HG03469 (cell line): ENCODE data around the gene CNTROB.

Experiments
- ATAC-seq: cut with Tn5 transposase; IDR thresholded peaks from one replicate; pipeline ENCODE4 v1.9.1; 2021; ENCODE audit warnings: mild to moderate bottlenecking, moderate library complexity, moderate number of reproducible peaks; ENCODE audit not compliant: unreplicated experiment

Gene CNTROB

DNA sequence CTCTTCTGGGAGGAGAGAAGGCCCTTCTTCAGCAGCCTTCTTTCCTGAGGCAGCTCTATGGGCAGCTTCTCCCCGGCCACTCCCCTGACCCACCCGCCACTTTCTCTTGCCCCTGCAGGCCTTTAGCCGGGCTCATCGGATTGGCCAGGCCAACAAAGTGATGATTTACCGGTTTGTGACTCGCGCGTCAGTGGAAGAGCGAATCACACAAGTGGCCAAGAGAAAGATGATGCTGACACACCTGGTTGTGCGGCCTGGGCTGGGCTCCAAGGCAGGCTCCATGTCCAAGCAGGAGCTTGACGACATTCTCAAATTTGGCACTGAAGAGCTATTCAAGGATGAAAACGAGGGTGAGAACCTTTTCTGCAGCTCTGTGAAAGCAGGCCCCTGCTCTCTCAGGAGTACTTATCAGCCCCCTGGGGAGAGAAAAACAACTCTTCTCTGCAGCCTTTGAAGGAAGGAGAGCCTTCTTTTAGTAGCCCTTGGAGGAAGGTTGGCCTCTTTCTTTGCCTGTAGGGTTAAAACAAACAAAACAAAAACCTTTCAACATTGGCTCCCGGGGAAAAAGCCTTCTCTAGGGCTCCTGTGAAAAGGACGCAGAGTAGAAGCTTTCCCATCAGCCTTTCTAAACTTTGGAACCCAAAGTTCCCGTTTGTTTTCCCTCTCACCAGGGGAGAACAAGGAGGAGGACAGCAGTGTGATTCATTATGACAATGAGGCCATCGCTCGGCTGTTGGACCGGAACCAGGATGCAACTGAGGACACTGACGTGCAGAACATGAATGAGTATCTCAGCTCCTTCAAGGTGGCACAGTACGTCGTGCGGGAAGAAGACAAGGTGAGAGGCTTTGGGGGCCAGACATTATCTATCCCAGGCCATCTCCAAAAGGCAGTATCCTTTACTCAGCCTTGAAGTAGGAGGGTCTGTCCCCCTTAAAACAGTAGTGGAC, 28.6 kb upstream of the CNTROB start:
- no peak for ATAC-seq

DNA sequence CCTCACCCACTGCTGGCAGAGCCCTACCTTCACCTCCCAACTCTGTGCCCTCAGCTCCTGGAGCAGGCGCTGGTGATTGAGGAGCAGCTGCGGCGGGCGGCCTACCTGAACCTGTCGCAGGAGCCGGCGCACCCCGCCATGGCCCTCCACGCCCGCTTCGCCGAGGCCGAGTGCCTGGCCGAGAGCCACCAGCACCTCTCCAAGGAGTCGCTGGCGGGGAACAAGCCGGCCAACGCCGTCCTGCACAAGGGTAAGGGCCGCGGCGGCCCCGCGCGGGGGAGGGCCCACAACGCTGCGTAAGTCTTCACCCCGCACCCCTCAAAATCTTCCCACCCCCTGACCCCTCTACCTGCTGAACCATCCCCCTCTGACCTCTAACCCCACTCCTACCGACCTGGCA, 22.9 kb upstream of the CNTROB start:
- ATAC-seq: no peak

- no peak for ATAC-seq
These were observed 21.7 kb upstream of the CNTROB start for GRCh38 chr17:7910281-7910680.

- ATAC-seq: no peak
These were observed 21.3 kb upstream of the CNTROB start for GRCh38 chr17:7910711-7911110.

- no peak for ATAC-seq
These were observed 20.9 kb upstream of the CNTROB start for GRCh38 chr17:7911116-7911515.

DNA sequence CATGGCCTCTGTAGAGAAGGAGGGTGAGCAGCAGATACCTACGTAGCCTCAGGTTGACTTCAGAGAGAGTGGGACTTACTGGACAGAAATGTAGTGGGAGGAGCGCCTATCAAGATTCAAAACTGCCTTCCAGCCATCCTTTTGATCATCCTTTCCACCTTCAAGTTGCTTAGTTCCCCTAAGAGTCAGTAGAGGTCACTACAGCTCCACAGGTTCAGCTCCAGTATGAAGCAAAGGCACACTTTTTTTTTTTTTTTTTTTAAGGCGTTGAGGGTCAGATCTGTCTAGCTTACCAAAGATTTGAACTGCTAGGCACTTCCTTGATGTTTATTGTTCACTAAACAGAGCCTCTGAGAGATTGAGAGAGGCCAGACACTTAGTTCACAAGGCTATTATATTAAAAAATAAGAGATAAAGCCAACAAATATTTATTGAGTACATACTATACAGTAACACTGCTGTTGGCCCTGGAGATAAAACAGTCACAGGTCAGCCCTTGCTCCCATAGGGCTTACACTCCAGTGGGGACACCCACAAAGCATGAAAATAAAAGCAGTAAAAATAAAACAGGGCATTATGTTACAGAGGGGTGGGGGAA, 19.0 kb upstream of the CNTROB start:
- no peak for ATAC-seq

DNA sequence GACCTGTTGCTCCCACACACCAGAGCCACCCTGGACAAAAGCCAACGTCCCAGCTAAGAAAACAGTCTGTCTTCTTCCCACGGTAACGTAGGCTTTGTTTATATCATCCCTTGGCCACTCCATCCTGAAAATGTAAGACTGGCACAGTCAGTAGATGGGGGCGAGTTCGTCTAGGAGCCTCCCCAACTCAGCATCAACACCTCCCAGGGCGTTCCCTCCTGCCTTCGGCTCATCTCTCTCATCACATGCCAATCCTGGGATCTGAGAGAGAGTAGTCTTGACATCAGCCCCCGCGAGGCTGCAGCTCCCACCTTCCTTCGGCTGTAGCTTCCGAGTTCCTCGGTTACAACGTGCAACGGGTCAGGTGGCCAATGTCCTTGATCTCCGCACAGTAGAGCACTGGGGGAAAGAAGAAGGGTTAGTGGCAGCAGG, 16.8 kb upstream of the CNTROB start:
- ATAC-seq: no peak

- ATAC-seq: peak; percentile 47
These were observed 16.2 kb upstream of the CNTROB start, which contains the start of gene RNF227 for GRCh38 chr17:7915611-7916384. Gene RNF227, minus strand, starts transcription at chr17:7916289. Its CDS starts 94 bp downstream, at chr17:7916195.

- peak; percentile 16 for ATAC-seq
These were observed 15.7 kb upstream of the CNTROB start for GRCh38 chr17:7916385-7916682.

GRCh38 chr17:7916808-7917207, 15.2 kb upstream of the CNTROB start:
- no peak for ATAC-seq

DNA sequence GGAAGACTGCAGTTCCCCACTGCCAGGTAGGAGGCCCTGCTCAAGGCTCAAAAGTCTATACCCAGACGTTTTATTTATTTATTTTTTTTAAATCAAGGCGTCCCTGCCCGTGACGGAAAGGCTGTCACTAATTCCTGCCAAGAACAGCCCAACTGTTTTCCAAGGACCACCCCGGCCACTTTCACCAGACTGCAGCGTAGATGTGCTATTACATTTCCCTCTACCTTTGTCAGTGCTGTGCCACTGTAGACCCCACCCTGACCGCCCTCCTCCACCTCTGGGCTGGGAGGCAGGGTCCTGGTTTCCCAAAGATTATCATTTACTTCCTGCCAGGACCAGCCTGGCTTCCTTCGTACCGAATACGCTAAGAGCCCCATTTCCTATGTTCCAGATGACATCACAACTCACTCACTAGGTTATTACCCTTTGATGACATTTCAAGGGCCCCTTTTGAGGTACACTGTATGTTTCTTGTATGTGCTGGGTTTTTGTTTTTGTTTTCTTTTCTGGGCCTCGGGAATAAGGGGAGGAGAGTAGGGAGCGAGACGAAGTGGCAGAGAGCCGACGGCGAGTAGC, 9.6 kb upstream of the CNTROB start:
- ATAC-seq: no peak

GRCh38 chr17:7922845-7923628, 9.0 kb upstream of the CNTROB start:
- no peak for ATAC-seq

DNA sequence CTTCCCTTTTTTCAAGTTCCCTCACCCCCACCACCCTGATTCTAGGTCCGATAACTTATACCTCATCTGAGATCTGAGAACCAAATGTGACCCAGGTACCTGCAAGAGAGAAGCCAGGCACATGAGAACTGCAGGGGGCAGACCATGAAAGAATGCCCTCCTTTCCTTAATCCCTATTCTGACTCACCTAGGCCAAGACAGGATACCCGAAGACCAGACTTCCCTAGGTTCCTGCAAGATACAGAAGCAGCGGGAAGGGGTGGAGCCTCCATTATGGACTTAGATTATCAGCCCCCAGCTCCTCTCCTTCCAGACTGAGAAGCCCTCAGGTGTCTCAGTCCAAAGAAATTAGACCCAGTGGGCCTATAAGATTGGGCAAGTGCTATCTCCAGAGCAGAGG, 4.4 kb upstream of the CNTROB start:
- ATAC-seq: no peak

DNA sequence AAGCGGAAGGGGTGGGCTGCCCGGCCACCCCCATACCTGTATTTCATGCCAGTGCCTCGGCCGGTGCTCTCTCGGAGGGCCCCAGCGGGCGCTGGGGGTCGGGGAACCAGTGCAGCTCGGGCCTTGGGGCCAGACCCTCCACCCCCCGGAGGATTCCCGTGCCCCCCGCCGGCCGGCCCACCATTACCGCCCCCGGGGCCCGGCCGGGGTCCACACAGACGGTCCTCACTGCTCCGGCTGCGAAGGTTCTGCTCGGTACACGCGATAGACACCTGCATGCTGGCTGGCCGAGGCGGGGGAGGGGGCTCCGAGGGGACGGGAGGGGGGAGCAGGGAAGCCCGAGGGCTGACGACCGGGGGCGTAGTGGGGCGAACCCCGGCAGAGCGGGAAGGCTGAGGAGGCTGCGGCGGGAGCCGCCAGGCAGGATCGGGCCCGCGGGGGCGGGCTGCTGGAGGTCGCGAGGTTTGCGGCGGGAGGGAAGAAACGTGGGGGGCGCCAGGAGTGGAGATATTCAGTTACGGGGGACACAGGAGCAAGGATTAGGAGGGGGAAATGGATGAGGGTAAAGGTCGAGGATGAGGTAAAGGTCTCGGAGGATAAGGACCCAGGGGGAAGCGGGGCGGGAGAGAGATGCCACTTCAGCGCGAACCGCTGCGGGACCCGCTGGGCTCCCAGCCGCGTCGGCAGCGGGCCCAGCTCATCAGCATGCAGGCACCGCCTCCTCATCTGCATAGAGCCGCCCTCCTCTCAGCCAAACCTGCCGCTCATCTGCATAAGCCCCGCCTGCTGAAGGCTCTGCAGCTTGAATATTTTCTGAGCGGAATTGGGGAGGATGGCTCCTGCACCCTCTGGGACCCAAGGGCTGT, 2.6 kb upstream of the CNTROB start, which contains the start of gene KCNAB3:
KCNAB3 (minus strand) TSS at position 699 of the 866 bp plus-strand sequence; CDS start at position 278, 421 bp downstream.
- no peak for ATAC-seq

DNA sequence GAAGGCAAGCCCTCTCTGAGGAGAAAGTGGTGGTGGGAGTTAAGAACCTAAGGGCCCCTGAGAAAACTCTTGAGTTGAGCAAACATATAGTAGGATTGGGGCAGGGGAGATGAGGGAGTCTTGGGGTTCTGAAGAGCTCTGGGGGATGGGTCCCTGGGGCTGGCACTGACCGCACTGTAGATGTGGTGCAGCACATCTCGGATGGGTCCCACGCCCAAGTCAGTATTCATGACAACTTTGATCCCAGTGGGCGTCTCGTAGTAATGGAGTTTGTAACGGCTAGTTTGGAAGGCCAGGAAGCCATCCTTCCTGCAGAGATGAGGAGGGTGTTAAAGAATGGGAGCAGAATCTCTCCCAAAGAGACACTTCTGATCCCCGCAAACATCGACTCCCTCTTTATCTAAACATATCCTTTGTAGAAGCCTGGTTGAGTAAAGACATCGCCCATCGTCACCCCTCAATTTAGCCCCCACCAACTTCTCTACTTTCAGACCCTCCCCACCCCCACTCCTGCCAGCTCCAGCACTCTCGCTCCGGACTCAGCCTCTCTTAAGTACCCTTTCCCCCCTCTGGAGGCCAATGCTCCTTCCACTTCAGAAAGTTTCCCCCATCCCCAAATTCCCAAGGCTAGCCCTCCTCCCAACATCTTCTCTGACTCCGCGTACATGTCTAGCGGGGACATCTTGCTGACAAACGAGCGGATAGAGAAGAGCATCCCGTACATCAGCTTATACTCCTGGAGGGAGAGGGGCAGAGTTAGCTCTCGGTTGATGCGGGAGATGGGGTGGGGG, 970 bp upstream of the CNTROB start:
- no peak for ATAC-seq

- no peak for ATAC-seq
These were observed 481 bp downstream of the CNTROB start for GRCh38 chr17:7932483-7932891.

GRCh38 chr17:7932949-7933348, 943 bp downstream of the CNTROB start:
- no peak for ATAC-seq

- no peak for ATAC-seq
These were observed 3.9 kb downstream of the CNTROB start for GRCh38 chr17:7935859-7936258.

- no peak for ATAC-seq
These were observed 8.0 kb downstream of the CNTROB start for GRCh38 chr17:7940034-7940433.
